NCI-H82 (cell line): ENCODE data around the gene FUT8.
"Not testable (repeated sequence)": the region's sequence is repeated elsewhere in the genome, so short reads cannot be mapped to it uniquely, and the experiment has no call there.

Experiments used
- DNase-seq: peaks from one replicate; lab custom pipeline; 2025; lab: John Stamatoyannopoulos, UW

FUT8 gene

GRCh38 chr14:65419593-65420252 lies 7.2 kb downstream of the FUT8 start:
- no peak for DNase-seq

- DNase-seq, result no peak
Measured at GRCh38 chr14:65421201-65421981, 8.9 kb downstream of the FUT8 start.

GRCh38 chr14:65422088-65422834 lies 9.7 kb downstream of the FUT8 start:
- no peak for DNase-seq

GRCh38 chr14:65423982-65424381 lies 11.5 kb downstream of the FUT8 start:
- no peak for DNase-seq

GRCh38 chr14:65424531-65424930 lies 12.0 kb downstream of the FUT8 start:
- no peak for DNase-seq

- no peak for DNase-seq
Measured at GRCh38 chr14:65425885-65426284, 13.4 kb downstream of the FUT8 start.

- not testable (repeated sequence) for DNase-seq
Measured at GRCh38 chr14:65426902-65427301, 14.4 kb downstream of the FUT8 start.

GRCh38 chr14:65428691-65429090 lies 16.2 kb downstream of the FUT8 start:
- DNase-seq, result no peak

- no peak for DNase-seq
Measured at GRCh38 chr14:65429757-65430156, 17.2 kb downstream of the FUT8 start.

GRCh38 chr14:65431245-65431644 lies 18.7 kb downstream of the FUT8 start:
- no peak for DNase-seq

- no peak for DNase-seq
Measured at GRCh38 chr14:65431951-65432350, 19.4 kb downstream of the FUT8 start.

GRCh38 chr14:65432361-65432948 lies 19.9 kb downstream of the FUT8 start:
- no peak for DNase-seq

- DNase-seq, result no peak
Measured at GRCh38 chr14:65433157-65433556, 20.6 kb downstream of the FUT8 start.

GRCh38 chr14:65433646-65434045 lies 21.1 kb downstream of the FUT8 start:
- DNase-seq, result no peak

GRCh38 chr14:65434216-65434850 lies 21.8 kb downstream of the FUT8 start:
- peak; percentile 46 for DNase-seq

GRCh38 chr14:65438266-65438933 lies 25.9 kb downstream of the FUT8 start:
- DNase-seq, result no peak

GRCh38 chr14:65439117-65439516 lies 26.6 kb downstream of the FUT8 start:
- DNase-seq, result no peak

- no peak for DNase-seq
Measured at GRCh38 chr14:65440230-65440629, 27.7 kb downstream of the FUT8 start.

- no peak for DNase-seq
Measured at GRCh38 chr14:65444230-65444629, 31.7 kb downstream of the FUT8 start.

GRCh38 chr14:65446159-65446558 lies 33.6 kb downstream of the FUT8 start:
- DNase-seq, result peak; percentile 7

GRCh38 chr14:65449647-65450046 lies 37.1 kb downstream of the FUT8 start:
- no peak for DNase-seq
